AG04450 (cell line): ENCODE data around the gene CARD9. TPM values are rescaled to one million over a fixed set of nuclear protein-coding genes. Genes with fewer than 3 reads are reported as not detected.

Experiments used
- CTCF ChIA-PET: fragments of 300-600, 350-600 bp; formaldehyde crosslinking; extraction: SDS; loops from one replicate; lab custom pipeline; 2022; ENCODE audit warnings: antibody characterized with exemption, inconsistent platforms; lab: Charles Lee
- POLR2A ChIA-PET: fragments of 350-600 bp; formaldehyde crosslinking; extraction: SDS; loops from one replicate; lab custom pipeline; 2021; ENCODE audit warnings: antibody characterized with exemption, inconsistent platforms; lab: Yijun Ruan, JAX
- DNase-seq: peaks from one replicate; pipeline ENCODE4 v3.0.0-alpha.2; 2011; ENCODE audit warnings: low read depth, low spot score
- H3K27ac ChIP-seq: one replicate; pipeline ENCODE4 v1.5.1; 2012; ENCODE audit warnings: low read depth, low read length, control low read depth
- H3K27me3 ChIP-seq: one replicate; pipeline ENCODE4 v1.6.0; 2012; ENCODE audit warnings: low read length; ENCODE audit not compliant: control insufficient read depth, insufficient read depth
- H3K4me3 ChIP-seq: 2 replicates; pipeline ENCODE4 v1.5.1; 2011; ENCODE audit warnings: mild to moderate bottlenecking, low read depth, low read length, control low read depth
- H3K9me3 ChIP-seq: 2 replicates; pipeline ENCODE4 v1.5.1; 2012; ENCODE audit warnings: low read length; ENCODE audit not compliant: control insufficient read depth, insufficient read depth
- CTCF ChIP-seq: IDR thresholded peaks from 2 replicates; pipeline ENCODE4 v1.5.1; 2011; ENCODE audit warnings: low read depth, low read length, control low read depth, inconsistent platforms
- polyA plus RNA-seq: library from polyadenylated mRNA; depleted of rRNA; stranded (reverse); fragments of >200 nt; gene quantifications from 2 replicates; pipeline ENCODE4 v1.2.3, GENCODE V29; 2011

The CARD9 gene
- polyA plus RNA-seq, 1 experiment = 0.63 TPM

GRCh38 chr9:136378170-136379002 is 4.9 kb upstream of the CARD9 start:
- ChIA-PET CTCF (no interaction called here), POLR2A (interaction anchor here (0.7 kb wide), 1 partner anchor 8 kb away, joined by 4 read pairs; no protein-coding TSS in a partner anchor)
- H3K9me3 ChIP-seq = peaks cover 6% of the 10 kb centered on the region; the same call in 1 of the 2 replicates
- H3K27me3 ChIP-seq = no peaks in the 10 kb centered on the region
- no peak for TF ChIP-seq CTCF
- no peak for DNase-seq
- no peak overlapping the region for H3K27ac ChIP-seq
- H3K4me3 ChIP-seq = no peak overlapping the region

GRCh38 chr9:136377341-136378169 is 4.1 kb upstream of the CARD9 start:
- H3K27ac ChIP-seq = no peak overlapping the region
- no peak overlapping the region for H3K4me3 ChIP-seq
- no peaks in the 10 kb centered on the region for H3K27me3 ChIP-seq
- no peak for TF ChIP-seq CTCF
- ChIA-PET POLR2A (interaction anchor here (0.7 kb wide), 1 partner anchor 9 kb away, joined by 4 read pairs; no protein-coding TSS in a partner anchor), CTCF (no interaction called here)
- no peak for DNase-seq
- peaks cover 6% of the 10 kb centered on the region; the same call in 1 of the 2 replicates for H3K9me3 ChIP-seq

GRCh38 chr9:136376457-136376856 is 3.0 kb upstream of the CARD9 start:
- Histone ChIP-seq H3K4me3 (no peak overlapping the region), H3K27ac (no peak overlapping the region), H3K9me3 (peaks cover 6% of the 10 kb centered on the region; the same call in 1 of the 2 replicates), H3K27me3 (no peaks in the 10 kb centered on the region)
- no peak for TF ChIP-seq CTCF
- ChIA-PET POLR2A (no interaction called here), CTCF (no interaction called here)
- no peak for DNase-seq

GRCh38 chr9:136375096-136375495 is 1.6 kb upstream of the CARD9 start:
- Histone ChIP-seq H3K27ac (no peak overlapping the region), H3K27me3 (no peaks in the 10 kb centered on the region), H3K4me3 (no peak overlapping the region), H3K9me3 (peaks cover 12% of the 10 kb centered on the region; the same call in 1 of the 2 replicates)
- no peak for DNase-seq
- CTCF ChIA-PET = no interaction called here
- TF ChIP-seq CTCF = no peak
- POLR2A ChIA-PET = interaction anchor here (1.2 kb wide), 1 partner anchor 12 kb away, joined by 3 read pairs; no protein-coding TSS in a partner anchor

GRCh38 chr9:136374183-136374575 is 710 bp upstream of the CARD9 start:
- ChIA-PET CTCF (no interaction called here), POLR2A (no interaction called here)
- H3K4me3 ChIP-seq = no peak overlapping the region
- no peak for DNase-seq
- peaks cover 12% of the 10 kb centered on the region; the same call in 1 of the 2 replicates for H3K9me3 ChIP-seq
- H3K27ac ChIP-seq = no peak overlapping the region
- no peaks in the 10 kb centered on the region for H3K27me3 ChIP-seq
- no peak for TF ChIP-seq CTCF
